Tongue (tissue), 2 donors: Measurements from ENCODE around the gene ADARB1. TPM values are rescaled to one million over a fixed set of nuclear protein-coding genes. Genes with fewer than 3 reads are reported as not detected.
"Not testable (repeated sequence)": the region's sequence is repeated elsewhere in the genome, so short reads cannot be mapped to it uniquely, and the experiment has no call there.

Source experiments
- DNase-seq: peaks from one replicate; pipeline ENCODE4 v3.0.0-alpha.2; 2015
- total RNA-seq: library from RNA; depleted of rRNA; stranded (reverse); fragments of >200 nt; gene quantifications from one replicate; pipeline ENCODE4 v1.2.3, GENCODE V29; 2014

The ADARB1 gene, protein sequence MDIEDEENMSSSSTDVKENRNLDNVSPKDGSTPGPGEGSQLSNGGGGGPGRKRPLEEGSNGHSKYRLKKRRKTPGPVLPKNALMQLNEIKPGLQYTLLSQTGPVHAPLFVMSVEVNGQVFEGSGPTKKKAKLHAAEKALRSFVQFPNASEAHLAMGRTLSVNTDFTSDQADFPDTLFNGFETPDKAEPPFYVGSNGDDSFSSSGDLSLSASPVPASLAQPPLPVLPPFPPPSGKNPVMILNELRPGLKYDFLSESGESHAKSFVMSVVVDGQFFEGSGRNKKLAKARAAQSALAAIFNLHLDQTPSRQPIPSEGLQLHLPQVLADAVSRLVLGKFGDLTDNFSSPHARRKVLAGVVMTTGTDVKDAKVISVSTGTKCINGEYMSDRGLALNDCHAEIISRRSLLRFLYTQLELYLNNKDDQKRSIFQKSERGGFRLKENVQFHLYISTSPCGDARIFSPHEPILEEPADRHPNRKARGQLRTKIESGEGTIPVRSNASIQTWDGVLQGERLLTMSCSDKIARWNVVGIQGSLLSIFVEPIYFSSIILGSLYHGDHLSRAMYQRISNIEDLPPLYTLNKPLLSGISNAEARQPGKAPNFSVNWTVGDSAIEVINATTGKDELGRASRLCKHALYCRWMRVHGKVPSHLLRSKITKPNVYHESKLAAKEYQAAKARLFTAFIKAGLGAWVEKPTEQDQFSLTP
- 45.2 TPM for total RNA-seq

DNA sequence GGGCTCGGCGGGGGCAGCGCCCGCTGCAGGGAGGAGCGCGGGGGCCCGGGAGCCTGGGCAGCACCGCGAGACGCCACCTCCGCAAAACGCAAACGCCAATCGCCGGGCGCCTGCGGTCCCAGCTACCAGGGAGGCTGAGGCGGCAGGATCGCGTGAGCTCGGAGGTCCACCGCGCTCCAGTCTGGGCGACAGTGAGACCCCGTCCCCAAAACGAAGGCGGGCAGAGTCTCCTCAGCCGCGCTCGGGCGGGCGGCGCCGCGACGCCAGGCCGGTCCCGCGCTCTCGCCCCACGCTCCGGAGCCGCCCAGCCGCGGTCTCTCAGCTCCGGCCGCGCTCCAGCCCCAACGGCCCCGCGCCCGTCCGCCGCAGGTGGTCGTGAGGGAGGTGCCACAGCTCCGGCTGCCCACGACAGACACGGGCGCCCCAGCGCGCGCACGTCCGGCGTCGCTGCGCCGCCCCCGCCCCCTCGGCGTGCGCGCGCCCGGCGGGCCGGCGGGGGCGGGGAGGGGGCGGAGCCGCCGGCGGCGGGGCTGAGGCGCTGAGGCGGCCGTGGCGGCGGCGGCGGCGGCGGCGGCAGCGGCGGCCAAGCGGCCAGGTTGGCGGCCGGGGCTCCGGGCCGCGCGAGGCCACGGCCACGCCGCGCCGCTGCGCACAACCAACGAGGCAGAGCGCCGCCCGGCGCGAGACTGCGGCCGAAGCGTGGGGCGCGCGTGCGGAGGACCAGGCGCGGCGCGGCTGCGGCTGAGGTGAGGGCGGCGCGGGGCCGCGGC, at the start of gene ADARB1:
ADARB1 (plus strand) TSS at position 533 of the 770 bp plus-strand sequence. CDS start 97,077 bp downstream, outside the sequence.
- DNase-seq, result peak; percentile 82

DNA sequence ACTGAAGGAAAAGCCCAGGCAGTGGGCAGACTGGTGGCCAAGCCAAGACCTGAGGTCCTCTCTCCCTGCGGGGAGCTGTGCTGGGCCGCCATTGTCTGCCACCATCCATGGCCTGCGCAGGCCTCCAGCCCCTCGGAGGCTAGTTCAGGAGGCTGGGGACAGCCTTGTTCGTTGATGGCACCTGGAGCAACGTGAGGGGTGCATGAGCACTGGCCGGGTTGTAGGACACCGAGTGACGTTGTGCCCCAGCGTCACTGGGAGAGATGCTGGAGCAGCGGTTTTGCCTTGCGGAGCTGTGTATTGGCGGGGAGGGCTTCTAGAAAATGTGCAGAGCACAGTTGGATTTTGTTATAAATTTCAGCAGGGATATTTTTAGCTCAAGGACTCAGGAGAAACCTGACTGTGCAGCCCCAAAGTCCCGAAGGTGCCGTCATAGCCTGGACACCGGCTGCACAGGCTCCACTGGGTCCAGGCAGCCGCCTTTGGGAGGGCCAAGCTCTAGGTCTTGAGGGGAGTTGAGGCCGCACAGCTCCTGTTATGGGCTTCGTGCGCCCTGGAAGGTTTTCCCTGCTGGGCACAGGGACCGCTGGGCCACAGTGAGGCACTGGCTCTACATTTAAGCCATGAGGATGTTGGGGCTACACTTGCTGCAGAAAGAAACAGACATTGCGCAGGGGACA, 48.2 kb upstream of the ADARB1 start:
- DNase-seq, result no peak

DNA sequence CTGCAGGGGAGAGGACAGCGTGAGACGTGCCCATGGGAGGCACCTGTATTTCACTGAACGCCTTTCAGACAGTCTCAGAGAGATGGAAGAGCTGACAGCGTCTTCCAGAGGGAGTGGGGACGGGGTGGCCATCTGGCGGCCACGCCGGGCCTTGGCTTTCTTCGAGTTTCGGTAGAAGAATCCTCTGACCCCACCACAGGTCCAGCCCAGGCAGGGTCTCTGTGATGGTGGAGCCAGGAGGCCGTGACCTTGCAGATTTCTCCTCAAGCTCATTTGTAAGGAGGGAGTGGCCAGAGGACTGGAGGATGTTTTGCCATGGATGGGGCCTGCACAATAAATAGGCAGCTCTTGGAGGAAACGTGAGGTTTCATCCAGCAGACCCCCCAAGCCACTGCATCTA, 47.6 kb upstream of the ADARB1 start:
- no peak for DNase-seq

DNA sequence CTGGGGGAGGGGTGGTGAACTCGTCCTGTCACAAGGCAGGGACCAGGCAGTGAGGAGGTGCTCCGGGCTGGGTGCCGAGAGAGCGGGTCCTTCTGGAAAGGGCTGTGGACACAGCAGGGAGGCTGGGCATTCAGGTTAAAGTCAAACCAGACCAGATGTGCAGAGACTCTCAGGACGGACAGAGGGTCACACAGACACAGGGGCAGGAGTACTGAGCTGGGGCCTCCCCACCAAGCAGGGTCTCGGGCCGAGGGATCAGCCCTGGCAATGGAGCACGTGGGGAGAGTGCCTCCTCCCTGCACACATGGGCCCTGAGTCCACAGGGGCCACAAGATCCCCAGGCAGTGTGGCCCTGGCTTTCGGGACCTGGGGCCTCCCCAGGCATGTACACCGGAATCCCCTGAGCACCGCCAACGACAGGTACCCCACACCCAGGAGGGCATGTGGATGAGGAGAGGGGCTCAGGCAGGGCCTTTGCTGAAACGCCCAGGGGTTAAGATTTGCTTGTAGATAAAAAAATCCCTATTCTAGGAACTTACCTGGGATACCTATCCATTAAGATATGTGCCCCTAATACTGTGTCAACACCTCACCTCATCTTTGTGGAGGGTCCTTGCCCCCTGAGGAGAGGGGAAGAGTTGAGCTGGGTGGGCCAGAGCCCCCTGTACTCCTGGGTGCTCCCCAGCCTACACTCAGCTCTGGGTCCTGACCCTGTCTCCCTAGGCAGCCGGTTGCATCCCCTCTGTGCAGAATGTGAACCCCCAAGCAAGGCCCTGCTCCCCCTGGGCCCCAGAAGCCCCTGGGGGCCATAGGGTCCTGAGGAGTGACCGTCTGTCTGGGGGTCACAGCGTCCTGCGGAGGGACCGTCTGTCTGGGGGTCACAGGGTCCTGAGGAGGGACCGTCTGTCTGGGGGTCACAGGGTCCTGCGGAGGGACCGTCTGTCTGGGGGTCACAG, 46.9 kb upstream of the ADARB1 start:
- DNase-seq, result no peak

DNA sequence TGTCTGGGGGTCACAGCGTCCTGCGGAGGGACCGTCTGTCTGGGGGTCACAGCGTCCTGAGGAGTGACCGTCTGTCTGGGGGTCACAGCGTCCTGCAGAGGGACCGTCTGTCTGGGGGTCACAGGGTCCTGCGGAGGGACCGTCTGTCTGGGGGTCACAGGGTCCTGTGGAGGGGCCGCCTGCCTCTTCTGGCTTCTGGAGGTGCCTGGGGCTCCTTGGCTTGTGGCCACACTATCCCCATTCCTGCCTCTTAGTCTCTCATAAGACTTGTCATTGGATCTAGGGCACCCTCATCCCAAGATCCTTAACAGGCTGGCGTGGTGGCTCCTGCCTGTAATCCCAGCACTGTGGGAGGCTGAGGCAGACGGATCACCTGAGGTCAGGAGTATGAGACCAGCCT, 45.7 kb upstream of the ADARB1 start:
- not testable (repeated sequence) for DNase-seq

DNA sequence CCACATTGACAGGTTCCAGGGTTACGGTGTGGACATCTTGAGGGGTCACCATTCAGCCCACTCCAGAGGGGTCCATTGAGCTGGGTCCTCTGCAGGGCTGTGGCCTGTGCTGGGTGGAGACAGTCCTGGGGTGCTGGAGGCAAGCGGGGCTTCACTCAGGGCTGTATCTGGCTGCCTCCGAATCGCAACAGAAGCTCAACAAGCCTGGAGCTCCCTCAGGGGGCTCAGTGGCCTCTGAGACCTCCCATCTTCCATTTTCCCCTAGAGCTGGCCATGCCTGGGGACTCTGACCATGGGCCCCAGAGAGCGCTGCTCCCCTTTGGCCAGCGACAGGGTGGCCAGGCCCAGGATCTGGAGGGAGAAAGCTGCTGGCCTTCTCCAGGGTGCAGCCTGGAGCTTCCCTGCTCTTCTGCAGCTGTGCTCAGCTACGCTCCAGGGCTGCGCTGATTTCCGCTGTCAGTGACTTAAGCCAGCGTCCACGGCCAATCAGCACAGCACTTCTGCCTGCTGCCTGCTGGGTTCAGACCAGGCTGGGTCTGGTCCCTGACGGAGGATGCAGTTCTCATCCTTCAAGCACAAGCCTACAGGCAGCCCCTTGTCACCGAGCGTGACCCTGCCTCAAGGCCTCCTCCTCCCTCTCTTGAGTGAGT, 45.0 kb upstream of the ADARB1 start:
- peak; percentile 86 for DNase-seq

DNA sequence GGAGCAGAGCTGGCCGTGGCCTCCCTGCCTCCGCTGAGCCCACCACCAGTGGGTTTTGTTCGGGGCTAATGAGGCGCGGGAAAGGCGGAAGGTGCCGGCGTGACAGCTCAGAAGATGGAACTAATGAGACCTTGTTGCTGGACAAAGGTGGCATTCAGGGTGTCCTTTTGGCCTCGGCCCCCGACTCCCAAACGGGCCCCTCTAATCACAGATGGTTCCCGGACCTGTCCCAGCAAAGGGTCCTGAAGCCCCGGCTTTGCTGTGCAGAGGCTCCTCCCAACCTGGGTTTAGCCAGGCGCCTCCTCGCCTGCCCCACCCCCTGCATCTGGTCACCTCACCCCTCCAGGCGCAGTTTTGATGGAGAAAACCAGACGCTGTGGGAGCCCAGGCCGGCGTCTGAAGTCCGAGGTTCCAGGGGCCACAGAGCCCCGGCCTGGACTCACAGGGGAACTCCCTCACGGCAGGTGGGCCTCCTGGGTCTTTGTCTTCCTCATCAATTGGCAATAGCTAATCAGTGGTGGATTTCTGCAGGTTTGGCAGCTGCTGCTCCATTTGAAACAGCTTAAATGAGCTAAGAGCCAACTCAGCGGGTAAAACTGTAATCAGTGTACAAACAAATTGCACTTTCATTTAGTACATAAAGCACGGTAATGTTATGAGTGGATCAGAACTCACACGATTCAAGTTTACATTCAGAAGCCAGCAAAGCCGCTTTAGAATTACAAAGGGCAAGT, 44.3 kb upstream of the ADARB1 start:
- DNase-seq, result no peak

DNA sequence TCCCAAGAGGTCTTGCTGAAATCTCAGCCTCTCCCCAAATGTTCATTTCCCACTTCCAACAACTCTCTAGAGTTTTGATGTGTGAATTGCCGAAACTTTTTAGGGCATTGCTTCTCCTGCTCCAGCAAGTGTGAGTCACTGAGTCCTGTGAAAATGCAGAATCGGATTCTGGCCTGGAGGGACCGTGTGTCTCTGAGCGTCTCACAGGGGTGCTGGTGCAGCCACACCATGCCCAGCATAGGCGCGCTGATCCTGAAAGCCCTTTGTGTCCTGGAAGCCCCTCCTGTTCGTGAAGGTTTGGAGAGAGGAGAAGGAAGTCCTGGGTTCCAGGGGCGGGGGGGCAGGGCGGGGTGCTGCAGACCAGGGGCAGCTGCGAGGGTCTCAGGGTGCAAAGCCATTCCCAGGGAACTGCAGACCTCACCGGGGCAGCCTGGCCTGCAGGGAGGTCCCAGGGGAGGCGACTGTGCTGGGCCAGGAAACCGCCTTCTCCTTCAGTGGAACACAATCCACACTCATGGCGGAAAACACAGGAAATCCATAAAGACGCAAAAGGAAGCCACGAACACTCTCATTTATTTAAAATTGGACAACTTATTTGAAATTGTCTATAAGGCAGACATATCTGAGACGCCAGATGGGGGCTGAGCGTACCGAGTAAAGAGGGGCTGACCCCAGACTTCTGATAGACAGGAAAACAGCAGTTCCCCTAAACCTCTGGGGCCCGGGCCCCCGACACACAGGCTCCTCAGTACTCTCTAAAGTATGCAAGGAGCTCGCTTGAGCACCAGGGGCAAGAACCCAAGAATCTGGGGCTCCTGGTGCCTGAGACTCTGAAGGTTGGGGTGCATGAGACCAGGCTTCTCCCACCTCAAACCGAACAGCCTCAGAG, 43.5 kb upstream of the ADARB1 start:
- no peak for DNase-seq

DNA sequence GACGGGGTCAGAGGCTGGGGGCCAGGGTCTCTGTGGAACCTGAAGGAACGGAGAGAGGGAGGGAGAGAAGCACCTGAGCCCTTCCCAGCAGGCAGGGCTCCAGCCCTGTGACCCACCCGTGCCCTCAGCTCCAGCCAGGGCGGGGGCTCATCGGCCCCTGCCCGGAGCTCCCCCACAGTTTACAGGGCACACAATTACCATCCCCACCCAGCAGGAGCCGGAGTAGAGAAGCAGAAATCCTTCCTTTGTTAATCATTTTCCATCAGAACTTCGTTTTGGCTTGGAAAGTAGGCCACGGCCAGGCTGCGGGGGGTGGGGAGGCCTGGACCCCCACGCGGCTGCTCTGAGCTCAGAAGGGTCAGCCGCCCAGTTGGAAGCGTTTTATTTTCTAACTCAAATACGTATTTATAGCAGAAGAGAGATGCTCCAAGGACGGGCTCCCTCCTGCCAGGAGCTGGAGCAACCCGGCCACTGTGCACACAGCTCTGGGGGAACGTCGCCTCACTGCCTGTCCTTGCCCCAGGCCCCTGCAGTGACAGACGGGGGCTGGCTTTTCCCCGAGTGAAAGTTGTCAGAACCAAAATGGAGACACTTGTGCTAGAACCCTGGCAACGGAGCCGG, 42.7 kb upstream of the ADARB1 start:
- no peak for DNase-seq

DNA sequence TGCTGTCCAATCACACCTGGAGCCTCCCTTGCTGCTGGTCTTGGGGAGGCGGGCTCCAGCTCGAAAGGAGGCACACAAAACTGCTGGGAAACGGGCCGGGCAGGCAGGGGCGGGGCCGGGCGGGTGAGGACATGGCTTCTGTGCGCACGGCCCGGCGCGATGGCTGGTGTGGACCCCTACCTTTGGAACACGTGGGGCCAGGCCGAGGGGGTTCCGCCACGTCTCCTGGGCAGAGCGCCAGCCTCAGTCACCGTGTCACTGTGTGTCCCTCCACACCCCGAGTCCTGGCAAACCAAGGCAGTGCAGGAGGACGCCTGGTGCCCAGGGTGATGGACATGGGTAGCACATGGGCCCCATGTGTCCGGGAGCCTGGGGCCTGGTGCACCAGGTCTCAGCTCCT, 42.0 kb upstream of the ADARB1 start:
- no peak for DNase-seq

DNA sequence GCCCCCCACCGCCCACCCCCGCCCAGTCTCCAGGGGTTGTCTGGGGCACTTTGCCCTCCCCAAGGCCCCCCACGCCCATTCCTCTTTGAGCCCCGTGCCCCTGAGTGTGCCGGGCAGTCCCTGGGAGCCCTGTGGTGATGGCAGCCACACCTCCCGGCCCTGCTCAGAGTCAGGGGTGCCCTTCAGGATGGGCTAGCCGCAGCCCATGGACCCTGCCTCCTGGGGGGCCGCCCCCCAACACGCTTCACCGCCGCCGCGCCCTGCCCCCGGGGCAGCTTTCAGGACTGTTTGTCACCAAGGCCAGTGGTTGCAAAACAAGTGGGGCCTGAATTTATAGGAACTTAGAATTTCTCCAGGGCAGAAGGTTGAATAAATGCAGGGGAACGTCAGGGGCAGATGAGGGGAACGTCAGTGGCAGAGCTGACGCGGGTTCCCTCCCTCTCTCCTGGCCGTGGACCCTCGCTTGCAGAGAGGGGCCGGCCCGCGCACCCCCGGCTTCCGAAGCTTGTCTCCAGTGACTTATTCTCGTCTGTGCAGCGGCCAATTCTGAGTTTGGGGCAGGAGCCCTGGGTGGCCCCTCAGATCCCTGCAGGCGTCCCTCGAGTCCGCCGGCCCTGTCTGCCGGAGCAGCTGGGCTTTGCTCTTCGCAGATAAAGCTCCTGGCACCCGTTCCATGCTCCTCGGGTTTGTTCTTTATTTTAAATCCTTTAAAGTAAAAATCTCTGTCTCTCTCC, 41.2 kb upstream of the ADARB1 start:
- peak; percentile 57 for DNase-seq

DNA sequence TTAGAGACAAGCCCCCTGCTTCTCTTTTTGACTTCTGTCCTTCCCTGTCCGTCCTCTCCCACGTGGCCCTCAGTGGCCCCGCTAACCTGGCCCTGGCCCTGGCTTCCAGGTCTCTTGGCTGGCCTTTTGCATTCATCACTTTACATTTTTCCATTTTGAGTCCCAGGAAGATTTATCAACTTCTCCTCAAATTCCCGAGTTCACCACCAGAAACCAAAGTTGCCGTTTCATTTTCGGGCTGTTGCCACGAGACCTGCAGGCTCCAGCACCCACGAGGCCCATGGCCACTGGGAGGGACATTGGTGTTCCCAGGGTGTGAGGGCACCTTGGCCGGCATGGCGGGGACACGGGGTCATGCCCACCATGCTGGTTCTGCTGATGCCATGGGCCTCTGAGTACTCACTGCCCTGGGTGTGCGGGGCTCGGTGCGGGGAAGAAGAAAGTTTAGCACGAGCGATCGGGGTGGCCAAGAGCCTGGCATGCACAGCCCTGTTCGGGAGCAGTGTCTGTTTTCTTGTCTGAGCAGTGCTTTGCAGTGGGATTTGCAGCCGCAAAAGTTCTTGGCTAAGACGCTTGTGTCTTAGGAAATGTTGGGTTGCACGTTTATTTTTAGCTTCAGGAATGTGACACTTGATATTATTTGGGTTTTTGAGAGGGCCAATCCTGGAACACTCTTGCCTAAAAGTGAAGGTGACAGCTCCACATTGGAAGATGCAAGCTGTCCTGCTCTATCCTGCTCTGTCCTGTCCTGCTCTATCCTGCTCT, 40.4 kb upstream of the ADARB1 start:
- peak; percentile 81 for DNase-seq

DNA sequence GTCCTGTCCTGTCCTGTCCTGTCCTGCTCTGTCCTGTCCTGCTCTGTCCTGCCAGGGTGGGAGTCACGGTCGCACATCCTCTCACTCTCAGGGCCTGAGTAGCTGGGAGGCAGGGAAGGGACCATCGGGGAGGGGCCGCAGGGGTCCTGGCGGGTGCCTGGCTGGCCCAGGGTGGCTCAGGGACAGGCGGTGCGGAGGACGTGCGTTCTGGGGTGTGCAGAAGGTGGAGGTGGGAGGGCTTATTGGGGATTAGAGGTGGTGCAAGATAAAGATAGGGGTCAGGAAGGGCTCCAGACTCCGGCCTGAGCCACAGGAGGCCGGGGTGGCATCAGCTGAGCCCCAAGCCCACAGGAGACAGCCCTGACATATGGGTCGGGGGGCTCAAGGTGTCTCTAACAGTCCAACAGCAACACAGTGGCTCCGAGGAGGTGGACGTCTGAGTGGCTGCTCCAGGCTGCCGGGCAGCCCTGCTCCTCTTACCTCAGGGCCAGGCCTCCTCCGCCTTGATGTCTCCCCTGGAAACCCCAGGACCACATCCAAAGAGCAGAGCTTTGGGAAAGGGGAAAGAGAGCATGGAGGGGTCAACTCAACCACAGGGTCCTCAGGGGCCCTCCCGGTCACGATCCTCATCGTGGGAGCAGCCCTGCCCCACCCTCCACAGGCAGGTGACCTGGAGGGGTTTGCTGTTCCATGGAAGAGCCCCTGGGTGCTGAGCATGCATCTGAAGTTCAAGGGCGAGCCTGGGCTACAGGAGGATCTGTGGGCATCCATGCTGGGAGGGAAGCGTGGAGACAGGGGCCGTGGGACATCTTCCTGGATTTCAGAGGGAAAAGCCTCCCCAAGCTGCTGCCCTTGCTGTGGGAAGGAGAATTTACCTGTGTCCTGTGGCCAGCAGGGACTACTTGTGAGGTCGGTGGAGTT, 39.6 kb upstream of the ADARB1 start:
- no peak for DNase-seq

DNA sequence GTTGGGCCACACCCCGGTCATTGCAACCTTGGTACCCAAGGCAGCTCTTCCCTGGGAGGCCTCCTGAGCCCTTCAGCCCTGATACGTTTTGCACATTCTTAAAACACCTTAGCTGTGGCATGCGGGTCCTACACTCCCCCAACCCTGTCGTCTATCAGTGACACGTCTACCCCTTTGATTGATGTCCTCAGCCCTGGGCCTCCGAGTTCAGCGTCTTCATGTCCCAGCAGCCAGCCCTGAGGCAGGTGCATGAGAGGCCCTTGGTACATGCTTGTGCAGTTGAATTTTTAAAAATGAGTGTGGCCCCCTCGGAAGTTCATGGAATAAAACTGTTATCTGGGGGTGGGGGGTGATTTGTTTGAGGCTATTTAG, 38.9 kb upstream of the ADARB1 start:
- DNase-seq, result no peak

DNA sequence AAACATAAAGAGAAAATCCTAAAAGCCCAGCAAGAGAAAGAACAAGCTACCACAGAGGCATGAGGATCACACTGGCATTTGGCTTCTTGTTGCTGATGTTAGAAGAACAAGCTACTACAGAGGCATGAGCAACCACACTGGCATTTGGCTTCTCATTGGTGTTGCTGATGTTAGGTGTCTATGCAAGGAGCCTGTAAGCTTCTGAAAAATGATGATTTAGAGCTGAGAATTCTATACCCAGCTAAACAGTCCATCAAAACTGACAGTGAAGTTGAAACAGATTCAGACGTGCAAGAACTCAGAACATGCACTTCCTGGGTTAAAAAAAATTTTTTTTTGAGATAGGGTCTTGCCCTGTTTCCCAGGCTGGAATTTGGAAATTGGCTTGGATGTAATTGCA, 37.8 kb upstream of the ADARB1 start:
- DNase-seq, result no peak

DNA sequence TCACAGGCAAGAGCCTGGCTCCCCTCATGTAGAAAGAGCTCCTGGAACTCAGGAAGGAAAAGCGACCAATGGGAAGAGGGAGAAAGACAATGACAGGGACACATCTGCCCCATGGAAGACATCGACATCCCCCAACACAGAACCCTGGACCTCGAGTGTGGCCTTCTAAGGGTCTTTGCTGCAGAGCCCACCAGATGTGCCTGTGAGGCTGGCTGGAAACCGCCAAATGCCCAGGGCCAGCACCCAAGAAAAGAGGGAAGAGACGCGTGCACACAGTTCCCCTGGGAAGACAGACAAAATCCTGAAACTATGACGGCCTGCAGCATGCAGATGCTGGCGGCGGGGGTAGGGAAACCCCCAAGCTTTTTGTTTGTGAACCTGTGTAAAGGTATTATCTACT, 36.4 kb upstream of the ADARB1 start:
- no peak for DNase-seq
